CD1c-positive myeloid dendritic cell (primary cell): ENCODE results near the gene SLC13A5.
A peak's percentile ranks its signal among the peaks of the same experiment; 100 is the strongest.
"Not testable (repeated sequence)": the region's sequence is repeated elsewhere in the genome, so short reads cannot be mapped to it uniquely, and the experiment has no call there.

Source experiments
- DNase-seq: peaks from one replicate; pipeline ENCODE4 v3.0.0-alpha.2; 2016; ENCODE audit errors: extremely low spot score

Gene SLC13A5

GRCh38 chr17:6713130-6713917, at the start of gene SLC13A5:
Gene SLC13A5, minus strand, starts transcription at chr17:6713369. Its CDS starts 36 bp downstream, at chr17:6713333.
- peak; percentile 30 for DNase-seq

- no peak for DNase-seq
These were observed 48.6 kb upstream of the SLC13A5 start for GRCh38 chr17:6761779-6762178.

- no peak for DNase-seq
These were observed 44.6 kb upstream of the SLC13A5 start for GRCh38 chr17:6757747-6758146.

GRCh38 chr17:6756425-6757031, 43.4 kb upstream of the SLC13A5 start:
- DNase-seq: no peak

- DNase-seq: peak; percentile 65
These were observed 42.6 kb upstream of the SLC13A5 start, which contains the start of gene XAF1 for GRCh38 chr17:6755731-6756184. Gene XAF1, plus strand, starts transcription at chr17:6756046. Its CDS starts 33 bp downstream, at chr17:6756079.

- DNase-seq: no peak
These were observed 42.1 kb upstream of the SLC13A5 start for GRCh38 chr17:6755281-6755680.

GRCh38 chr17:6753546-6753945, 40.4 kb upstream of the SLC13A5 start:
- DNase-seq: no peak

- peak; percentile 20 for DNase-seq
These were observed 39.9 kb upstream of the SLC13A5 start for GRCh38 chr17:6753006-6753445.

- DNase-seq: peak; percentile 71
These were observed 39.1 kb upstream of the SLC13A5 start for GRCh38 chr17:6752068-6752909.

- no peak for DNase-seq
These were observed 36.4 kb upstream of the SLC13A5 start for GRCh38 chr17:6749519-6749918.

GRCh38 chr17:6748617-6749016, 35.4 kb upstream of the SLC13A5 start:
- no peak for DNase-seq

GRCh38 chr17:6746665-6747064, 33.5 kb upstream of the SLC13A5 start:
- not testable (repeated sequence) for DNase-seq

- no peak for DNase-seq
These were observed 16.4 kb upstream of the SLC13A5 start for GRCh38 chr17:6729531-6729930.

GRCh38 chr17:6724009-6724408, 10.8 kb upstream of the SLC13A5 start:
- no peak for DNase-seq

GRCh38 chr17:6721744-6722143, 8.6 kb upstream of the SLC13A5 start:
- DNase-seq: no peak

- no peak for DNase-seq
These were observed 3.6 kb upstream of the SLC13A5 start for GRCh38 chr17:6716736-6717135.

- no peak for DNase-seq
These were observed 1.2 kb upstream of the SLC13A5 start for GRCh38 chr17:6714315-6714874.

GRCh38 chr17:6713918-6714271, 726 bp upstream of the SLC13A5 start:
- no peak for DNase-seq

GRCh38 chr17:6712854-6713129, 377 bp downstream of the SLC13A5 start:
- DNase-seq: no peak

GRCh38 chr17:6712058-6712853, 913 bp downstream of the SLC13A5 start:
- DNase-seq: no peak

- DNase-seq: peak; percentile 45
These were observed 1.5 kb downstream of the SLC13A5 start for GRCh38 chr17:6711681-6712057.
